Loucy (cell line): ENCODE results near the gene FGF7.

Experiments
- CTCF ChIP-seq: fragments of 200-600 bp; sonication (generic); conservative IDR thresholded peaks from 2 replicates; pipeline ENCODE4 v1.5.1; 2014; ENCODE audit warnings: mild to moderate bottlenecking, antibody characterized with exemption, low read length
- EZH2phosphoT487 ChIP-seq: fragments of 200-600 bp; IDR thresholded peaks from 2 replicates; pipeline ENCODE4 v1.6.1; 2018; ENCODE audit warnings: antibody characterized with exemption, mild to moderate bottlenecking, moderate library complexity, borderline replicate concordance

GRCh38 chr15:49464522-49464921 is 41.5 kb downstream of the FGF7 start:
- TF ChIP-seq CTCF, result no peak
- no peak for TF ChIP-seq EZH2phosphoT487
